Measurements from ENCODE around the gene THADA.

GRCh38 chr2:43276266-43276941 lies 319.4 kb downstream of the THADA start:
- TF ChIP-seq CTCF (IDR thresholded peaks at IDR 0.05) = no peak
- no peak for TF ChIP-seq EZH2 (IDR thresholded peaks at IDR 0.05)
- no peak for TF ChIP-seq EZH2phosphoT487 (IDR thresholded peaks at IDR 0.05)

Measured in neural progenitor cell (in vitro differentiated cells).